ENCODE measurements around the gene VPS50.

VPS50 gene

DNA sequence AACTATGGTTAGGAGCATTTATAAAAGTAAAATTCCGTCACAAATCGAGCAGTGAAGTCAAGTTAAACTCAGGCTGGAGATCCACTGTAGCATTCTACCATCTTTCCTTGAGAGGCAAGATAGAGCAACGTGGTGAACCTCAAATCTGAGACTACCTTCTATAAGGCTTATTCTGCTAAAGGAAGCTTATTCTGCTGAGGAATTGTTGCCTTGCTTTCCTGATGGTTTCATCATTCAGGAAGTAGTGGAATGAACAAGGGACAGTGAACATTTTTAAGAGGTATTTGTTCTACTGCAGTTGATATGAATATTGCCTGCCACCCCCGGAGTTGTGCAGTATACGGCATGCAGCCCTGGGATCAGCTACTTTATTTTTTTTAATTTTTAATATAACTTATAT lies 170.8 kb downstream of the VPS50 start:
- no peak for DNase-seq (ENCODE audit: low read depth in 2 of 2)

DNA sequence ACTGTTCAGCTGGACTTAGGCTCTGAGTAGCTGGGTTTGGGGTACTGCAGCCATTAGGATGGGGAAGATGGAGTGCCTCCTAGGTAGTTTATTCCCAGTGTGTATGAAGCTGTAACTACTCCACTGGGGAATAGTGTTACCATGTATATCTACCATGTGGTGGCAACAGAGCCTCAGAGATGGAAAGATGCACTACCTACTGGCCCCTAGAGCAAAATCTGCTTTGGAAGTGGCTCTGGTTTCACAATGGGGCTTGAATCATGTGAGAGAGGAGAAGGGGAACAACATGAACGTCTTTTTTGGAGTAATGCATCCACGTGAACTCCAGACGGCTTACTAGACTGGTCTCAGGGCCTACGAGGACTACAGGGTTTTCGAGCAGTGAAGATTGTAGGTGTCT lies 175.1 kb downstream of the VPS50 start:
- DNase-seq (ENCODE audit: low read depth in 2 of 2), result no peak

DNA sequence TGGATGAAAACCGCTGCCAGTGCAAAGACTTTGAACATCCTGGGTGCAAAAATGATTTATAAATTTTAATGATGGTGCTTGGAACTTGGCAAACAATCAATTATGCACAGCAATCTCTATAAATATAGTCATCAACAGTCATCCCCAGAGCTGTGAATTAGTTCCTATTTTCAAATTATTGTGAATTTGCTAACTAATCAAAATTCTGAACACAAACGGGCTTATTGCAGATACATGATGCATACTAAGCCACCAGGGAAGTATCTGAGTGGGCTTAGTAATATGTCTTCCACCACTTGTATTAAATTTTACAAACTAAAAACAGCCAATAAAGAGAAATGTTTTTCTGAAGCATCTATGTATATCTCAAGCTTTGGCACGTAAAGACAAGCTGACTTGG lies 177.2 kb downstream of the VPS50 start:
- no peak for DNase-seq (ENCODE audit: low read depth in 2 of 2)

All from stimulated activated CD8-positive, alpha-beta memory T cell treated with anti-CD3 and anti-CD28 coated beads, Interleukin-2, amount 100 ng/mL, for 1 hour (primary cell).